ENCODE data around the gene METAP2. TPM values are rescaled to one million over a fixed set of nuclear protein-coding genes. Genes with fewer than 3 reads are reported as not detected.
A peak's percentile ranks its signal among the peaks of the same experiment; 100 is the strongest.
"Not testable (repeated sequence)": the region's sequence is repeated elsewhere in the genome, so short reads cannot be mapped to it uniquely, and the experiment has no call there.

The METAP2 gene
- total RNA-seq, 2 experiments from 2014 or later, result 60.2 to 66.3 TPM

- H3K36me3 ChIP-seq (ENCODE audit: insufficient read depth, low read length), result peaks cover 63% of the 10 kb centered on the region
- DNase-seq, result peak in 3 of 14 experiments; percentile 12 to 23 (median 20)
- ChIA-PET POLR2A (no interaction called here), CTCF (no interaction called here)
- TF ChIP-seq CTCF (IDR thresholded peaks at IDR 0.05), result no peak
- peak; percentile 39 for ATAC-seq (ENCODE audit: poor library complexity)
- Mint-ChIP-seq H3K27me3 (no peaks in the 10 kb centered on the region), H3K4me3 (peak overlapping the region; percentile 23), H3K36me3 (ENCODE audit: low read depth) (peaks cover 90% of the 10 kb centered on the region), H3K27ac (peak overlapping the region; percentile 78), H3K9me3 (no peaks in the 10 kb centered on the region), H3K4me1 (ENCODE audit: low read depth) (peaks cover 62% of the 10 kb centered on the region)
- H3K9me3 ChIP-seq (ENCODE audit: control insufficient read depth in 1 of 2, insufficient read depth in 1 of 2, low read length in 2 of 2), result no peaks in the 10 kb centered on the region
- peaks cover 20% of the 10 kb centered on the region for H3K4me1 ChIP-seq (ENCODE audit: insufficient read depth, low read length)
- no peaks in the 10 kb centered on the region for H3K27me3 ChIP-seq (ENCODE audit: control insufficient read depth in 1 of 2, insufficient read depth in 2 of 2, low read length in 2 of 2)
- H3K4me3 ChIP-seq (ENCODE audit: low read length), result no peak overlapping the region
- intact Hi-C loops (cut with DNase I, micrococcal nuclease), result no loop called here
- H3K27ac ChIP-seq (ENCODE audit: low read depth in 1 of 2, low read length in 2 of 2), result no peak overlapping the region
These were observed 7.1 kb downstream of the METAP2 start for GRCh38 chr12:95481072-95481471.

- H3K4me3 ChIP-seq (ENCODE audit: low read length), result no peak overlapping the region
- H3K4me1 Mint-ChIP-seq (ENCODE audit: low read depth), result peaks cover 54% of the 10 kb centered on the region
- H3K36me3 ChIP-seq (ENCODE audit: insufficient read depth, low read length), result peaks cover 64% of the 10 kb centered on the region
- no peaks in the 10 kb centered on the region for H3K27me3 ChIP-seq (ENCODE audit: control insufficient read depth in 1 of 2, insufficient read depth in 2 of 2, low read length in 2 of 2)
- ChIA-PET POLR2A (no interaction called here), CTCF (no interaction called here)
- ATAC-seq (ENCODE audit: poor library complexity), result no peak
- no peak for TF ChIP-seq CTCF (IDR thresholded peaks at IDR 0.05)
- intact Hi-C loops (cut with DNase I, micrococcal nuclease), result no loop called here
- H3K4me3 Mint-ChIP-seq, result no peak overlapping the region
- H3K27ac Mint-ChIP-seq, result peak overlapping the region; percentile 78
- peaks cover 90% of the 10 kb centered on the region for H3K36me3 Mint-ChIP-seq (ENCODE audit: low read depth)
- no peaks in the 10 kb centered on the region for H3K9me3 ChIP-seq (ENCODE audit: control insufficient read depth in 1 of 2, insufficient read depth in 1 of 2, low read length in 2 of 2)
- no peaks in the 10 kb centered on the region for H3K27me3 Mint-ChIP-seq
- H3K27ac ChIP-seq (ENCODE audit: low read depth in 1 of 2, low read length in 2 of 2), result no peak overlapping the region
- no peak for DNase-seq
- H3K9me3 Mint-ChIP-seq, result no peaks in the 10 kb centered on the region
- H3K4me1 ChIP-seq (ENCODE audit: insufficient read depth, low read length), result peaks cover 17% of the 10 kb centered on the region
These were observed 7.9 kb downstream of the METAP2 start for GRCh38 chr12:95481888-95482287.

GRCh38 chr12:95482564-95482963, 8.6 kb downstream of the METAP2 start:
- ChIA-PET POLR2A (interaction anchor here (0.7 kb wide), 1 partner anchor 553 kb away, joined by 5 read pairs; the partner anchor contains the start of gene LTA4H), CTCF (interaction anchor here (0.6 kb wide), 1 partner anchor 487 kb away, joined by 4 read pairs; no protein-coding TSS in a partner anchor)
- Mint-ChIP-seq H3K27ac (peak overlapping the region; percentile 78), H3K4me1 (ENCODE audit: low read depth) (peaks cover 52% of the 10 kb centered on the region), H3K36me3 (ENCODE audit: low read depth) (peaks cover 90% of the 10 kb centered on the region)
- DNase-seq; H3K27me3 ChIP-seq (ENCODE audit: control insufficient read depth in 1 of 2, insufficient read depth in 2 of 2, low read length in 2 of 2); H3K9me3 Mint-ChIP-seq; intact Hi-C loops (cut with DNase I, micrococcal nuclease); ATAC-seq (ENCODE audit: poor library complexity); H3K27ac ChIP-seq (ENCODE audit: low read depth in 1 of 2, low read length in 2 of 2); H3K9me3 ChIP-seq (ENCODE audit: control insufficient read depth in 1 of 2, insufficient read depth in 1 of 2, low read length in 2 of 2); H3K4me3 ChIP-seq (ENCODE audit: low read length); H3K27me3 Mint-ChIP-seq; H3K4me3 Mint-ChIP-seq: not testable (repeated sequence)
- H3K36me3 ChIP-seq (ENCODE audit: insufficient read depth, low read length), result peaks cover 65% of the 10 kb centered on the region
- H3K4me1 ChIP-seq (ENCODE audit: insufficient read depth, low read length), result peaks cover 17% of the 10 kb centered on the region

DNA sequence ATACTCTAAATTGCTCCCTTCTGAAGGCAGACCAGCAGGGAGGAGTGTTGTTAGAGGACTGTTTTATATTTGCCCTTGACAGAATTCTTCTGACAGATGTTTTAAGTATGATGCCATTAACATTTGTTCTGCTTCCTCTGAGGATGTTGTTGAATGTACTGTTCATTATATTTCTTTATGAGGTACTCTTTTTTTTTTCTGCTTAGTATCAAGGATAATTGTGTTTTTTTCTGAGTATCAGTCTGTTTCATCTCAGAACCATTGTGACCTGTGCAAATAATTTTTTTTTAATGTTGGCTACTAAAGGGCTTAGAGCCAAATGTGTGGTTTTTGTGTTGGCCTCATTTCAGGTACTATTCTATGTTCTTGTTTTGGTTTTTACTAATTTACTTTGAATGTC, 10.6 kb downstream of the METAP2 start:
- no peak overlapping the region for H3K4me3 Mint-ChIP-seq
- H3K9me3 Mint-ChIP-seq, result no peaks in the 10 kb centered on the region
- no peak overlapping the region for H3K27ac Mint-ChIP-seq

More for the DNA sequence above, 10.6 kb downstream of the METAP2 start:
- Histone ChIP-seq H3K27me3 (ENCODE audit: control insufficient read depth in 1 of 2, insufficient read depth in 2 of 2, low read length in 2 of 2) (no peaks in the 10 kb centered on the region), H3K4me3 (ENCODE audit: low read length) (no peak overlapping the region), H3K27ac (ENCODE audit: low read depth in 1 of 2, low read length in 2 of 2) (no peak overlapping the region), H3K9me3 (ENCODE audit: control insufficient read depth in 1 of 2, insufficient read depth in 1 of 2, low read length in 2 of 2) (no peaks in the 10 kb centered on the region), H3K4me1 (ENCODE audit: insufficient read depth, low read length) (peaks cover 9% of the 10 kb centered on the region), H3K36me3 (ENCODE audit: insufficient read depth, low read length) (peaks cover 57% of the 10 kb centered on the region)
- ChIA-PET POLR2A (no interaction called here), CTCF (no interaction called here)
- peaks cover 37% of the 10 kb centered on the region for H3K4me1 Mint-ChIP-seq (ENCODE audit: low read depth)
- TF ChIP-seq CTCF (IDR thresholded peaks at IDR 0.05), result no peak
- H3K27me3 Mint-ChIP-seq, result no peaks in the 10 kb centered on the region
- peaks cover 84% of the 10 kb centered on the region for H3K36me3 Mint-ChIP-seq (ENCODE audit: low read depth)
- ATAC-seq (ENCODE audit: poor library complexity), result no peak
- no peak for DNase-seq
- intact Hi-C loops (cut with DNase I, micrococcal nuclease), result no loop called here

Measured in CD4-positive, alpha-beta T cell (primary cell).